T-helper 2 cell treated with Interferon-gamma antibody and Interleukin-4, amounts not matched to agents 100 ng/mL and 5 ng/mL, for 36 hours (primary cell): ENCODE results near the gene CSMD2. TPM values are rescaled to one million over a fixed set of nuclear protein-coding genes. Genes with fewer than 3 reads are reported as not detected.
"Not testable (repeated sequence)": the region's sequence is repeated elsewhere in the genome, so short reads cannot be mapped to it uniquely, and the experiment has no call there.

Source experiments
- intact Hi-C: fragments of 100-400 bp; cut with micrococcal nuclease; formaldehyde crosslinking; loops from one replicate; pipeline ENCODE4 v1.15.1; 2023
- total RNA-seq: library from RNA; stranded (reverse); gene quantifications from 2 replicates; pipeline ENCODE4 v1.2.3, GENCODE V29; 2022

Gene CSMD2
- total RNA-seq, 1 donor from 2014 or later: not detected

GRCh38 chr1:34113362-34113761, 51.7 kb downstream of the CSMD2 start:
- intact Hi-C loops: no loop called here

GRCh38 chr1:34108711-34109110, 56.3 kb downstream of the CSMD2 start:
- intact Hi-C loops: no loop called here

GRCh38 chr1:34108269-34108668, 56.8 kb downstream of the CSMD2 start:
- intact Hi-C loops: no loop called here

GRCh38 chr1:34101151-34101550, 63.9 kb downstream of the CSMD2 start:
- intact Hi-C loops: no loop called here

GRCh38 chr1:34100332-34100731, 64.7 kb downstream of the CSMD2 start:
- intact Hi-C loops: no loop called here

GRCh38 chr1:34092399-34092798, 72.6 kb downstream of the CSMD2 start:
- intact Hi-C loops: not testable (repeated sequence)

GRCh38 chr1:34089731-34090130, 75.3 kb downstream of the CSMD2 start:
- intact Hi-C loops: no loop called here

GRCh38 chr1:34087986-34088385, 77.0 kb downstream of the CSMD2 start:
- intact Hi-C loops: no loop called here

- intact Hi-C loops: no loop called here
Measured at GRCh38 chr1:34086561-34086960, 78.5 kb downstream of the CSMD2 start.

- intact Hi-C loops: no loop called here
Measured at GRCh38 chr1:34083974-34084373, 81.1 kb downstream of the CSMD2 start.

- intact Hi-C loops: not testable (repeated sequence)
Measured at GRCh38 chr1:34082085-34082670, 82.9 kb downstream of the CSMD2 start.

- intact Hi-C loops: no loop called here
Measured at GRCh38 chr1:34078383-34078782, 86.6 kb downstream of the CSMD2 start.

- intact Hi-C loops: no loop called here
Measured at GRCh38 chr1:34075576-34075975, 89.5 kb downstream of the CSMD2 start.

- intact Hi-C loops: no loop called here
Measured at GRCh38 chr1:34073028-34073695, 91.9 kb downstream of the CSMD2 start.

GRCh38 chr1:34070201-34070836, 94.7 kb downstream of the CSMD2 start:
- intact Hi-C loops: no loop called here

GRCh38 chr1:34066981-34067603, 97.9 kb downstream of the CSMD2 start:
- intact Hi-C loops: no loop called here

GRCh38 chr1:34066166-34066565, 98.9 kb downstream of the CSMD2 start:
- intact Hi-C loops: no loop called here

- intact Hi-C loops: no loop called here
Measured at GRCh38 chr1:34065498-34065897, 99.5 kb downstream of the CSMD2 start.

- intact Hi-C loops: no loop called here
Measured at GRCh38 chr1:34060901-34061415, 104.1 kb downstream of the CSMD2 start.

GRCh38 chr1:34060187-34060730, 104.8 kb downstream of the CSMD2 start:
- intact Hi-C loops: no loop called here

- intact Hi-C loops: no loop called here
Measured at GRCh38 chr1:34057347-34058130, 107.5 kb downstream of the CSMD2 start.
